ENCODE results near the gene TYROBP. TPM values are rescaled to one million over a fixed set of nuclear protein-coding genes. Genes with fewer than 3 reads are reported as not detected.

Gene TYROBP
- total and polyA plus RNA-seq, 2 of the 4 experiments (the other 2 are of a cell fraction): not detected

DNA sequence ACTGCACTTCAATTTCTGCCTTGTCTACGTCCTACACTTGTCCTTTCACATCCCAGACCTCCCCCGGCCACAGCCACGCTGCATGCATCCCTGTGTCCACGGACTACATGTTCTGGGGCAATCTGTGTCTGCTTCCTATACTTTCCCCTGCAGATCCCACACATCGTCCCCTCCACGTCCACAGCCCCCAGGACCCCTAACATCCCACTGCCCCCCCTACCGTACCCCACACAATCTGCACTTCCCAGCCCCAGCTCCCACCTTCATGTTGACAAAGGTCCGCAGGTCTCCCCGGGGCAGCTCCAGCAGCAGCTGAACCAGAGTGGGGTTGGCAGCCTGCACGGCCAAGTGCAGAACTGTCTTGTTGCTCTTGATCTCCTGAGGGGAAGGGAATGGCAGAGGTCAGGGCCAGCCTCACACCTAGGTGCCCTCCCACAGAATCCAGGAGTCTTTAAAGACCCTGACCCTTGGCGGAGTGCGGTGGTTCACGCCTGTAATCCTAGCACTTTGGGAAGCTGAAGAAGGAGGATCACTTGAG, 17.9 kb downstream of the TYROBP start:
- no peaks in the 10 kb centered on the region; the same call in 1 of the 2 replicates for H3K9me1 ChIP-seq (ENCODE audit: insufficient read depth, low read length)
- ATAC-seq (ENCODE audit: low read depth): no peak
- 93% methylated on average over 3 of the region's 13 CpGs; no CpG with 5 or more reads in 1 of the 2 experiments for WGBS, 2 experiments (ENCODE audit: extremely low coverage in 2 of 2, insufficient read length in 1 of 2)

More for the DNA sequence above, 17.9 kb downstream of the TYROBP start:
- Histone ChIP-seq H2BK15ac (ENCODE audit: low read depth, low read length) (no peak overlapping the region), H2AK9ac (replicated peaks; ENCODE audit: low read depth, low read length, poor library complexity) (no peak overlapping the region), H3K18ac (ENCODE audit: low read depth, low read length) (no peak overlapping the region), H3K23ac (ENCODE audit: low read depth, low read length) (no peak overlapping the region), H2BK120ac (ENCODE audit: low read depth, low read length) (no peak overlapping the region), H2BK5ac (ENCODE audit: low read depth, low read length, poor library complexity, severe bottlenecking) (no peak overlapping the region), H3K4me1 (ENCODE audit: control insufficient read depth, insufficient read depth, low read length) (no peaks in the 10 kb centered on the region), H4K20me1 (ENCODE audit: insufficient read depth, low read length) (no peaks in the 10 kb centered on the region), H3K4ac (ENCODE audit: low read depth, low read length) (no peak overlapping the region), H3K14ac (replicated peaks; ENCODE audit: low read depth, low read length) (no peak overlapping the region), H3K4me2 (ENCODE audit: low read depth, low read length) (no peak overlapping the region), H4K91ac (ENCODE audit: insufficient read depth, low read depth, low read length) (no peak overlapping the region), H3K79me1 (ENCODE audit: low read depth in 1 of 2, low read length in 2 of 2) (peaks cover 2 to 8% of the 10 kb centered on the region in 2 experiments; a peak in 1 of 4 replicates), H2BK20ac (ENCODE audit: low read depth, low read length) (no peak overlapping the region), H2AFZ (replicated peaks; ENCODE audit: low read length, poor library complexity) (no peak overlapping the region), H3K9me3 (ENCODE audit: control insufficient read depth, insufficient read depth, low read length) (no peaks in the 10 kb centered on the region), H3K9ac (ENCODE audit: low read depth, low read length) (no peak overlapping the region), H3K4me3 (ENCODE audit: insufficient read depth, low read depth, low read length) (no peak overlapping the region), H4K8ac (ENCODE audit: low read depth in 2 of 2, low read length in 2 of 2) (no peak overlapping the region), H3K27ac (ENCODE audit: insufficient read depth, low read length) (no peak overlapping the region), H3K36me3 (ENCODE audit: control insufficient read depth, insufficient read depth, low read length) (peaks cover 36% of the 10 kb centered on the region), H4K5ac (ENCODE audit: low read depth, low read length) (no peak overlapping the region), H2AK5ac (ENCODE audit: low read depth, low read length) (no peak overlapping the region), H3K27me3 (ENCODE audit: control insufficient read depth, insufficient read depth, low read length) (no peaks in the 10 kb centered on the region), H3K56ac (ENCODE audit: extremely low read depth, insufficient read depth, low read length) (no peak overlapping the region)
- in situ Hi-C loops (cut with MboI; ENCODE audit: low sequenced_read_pairs) (no loop called here), dilution Hi-C loops (cut with HindIII; ENCODE audit: low sequenced_read_pairs, unreplicated experiment) (no loop called here), intact Hi-C loops (cut with micrococcal nuclease) (no loop called here)
- CTCF ChIA-PET: no interaction called here
- BruUV-seq (replicated peaks): no TSS peak
- TF ChIP-seq, protein P1, sequence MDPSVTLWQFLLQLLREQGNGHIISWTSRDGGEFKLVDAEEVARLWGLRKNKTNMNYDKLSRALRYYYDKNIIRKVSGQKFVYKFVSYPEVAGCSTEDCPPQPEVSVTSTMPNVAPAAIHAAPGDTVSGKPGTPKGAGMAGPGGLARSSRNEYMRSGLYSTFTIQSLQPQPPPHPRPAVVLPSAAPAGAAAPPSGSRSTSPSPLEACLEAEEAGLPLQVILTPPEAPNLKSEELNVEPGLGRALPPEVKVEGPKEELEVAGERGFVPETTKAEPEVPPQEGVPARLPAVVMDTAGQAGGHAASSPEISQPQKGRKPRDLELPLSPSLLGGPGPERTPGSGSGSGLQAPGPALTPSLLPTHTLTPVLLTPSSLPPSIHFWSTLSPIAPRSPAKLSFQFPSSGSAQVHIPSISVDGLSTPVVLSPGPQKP (IDR thresholded peaks at IDR 0.05; ENCODE audit: borderline replicate concordance, low read depth, low read length): no peak
- no peak for TF ChIP-seq FOS (IDR thresholded peaks at IDR 0.05; ENCODE audit: low read depth, low read length)
- no peak for TF ChIP-seq NFE2L2 (IDR thresholded peaks at IDR 0.05; ENCODE audit: low read depth, low read length)
- TF ChIP-seq, protein P2, sequence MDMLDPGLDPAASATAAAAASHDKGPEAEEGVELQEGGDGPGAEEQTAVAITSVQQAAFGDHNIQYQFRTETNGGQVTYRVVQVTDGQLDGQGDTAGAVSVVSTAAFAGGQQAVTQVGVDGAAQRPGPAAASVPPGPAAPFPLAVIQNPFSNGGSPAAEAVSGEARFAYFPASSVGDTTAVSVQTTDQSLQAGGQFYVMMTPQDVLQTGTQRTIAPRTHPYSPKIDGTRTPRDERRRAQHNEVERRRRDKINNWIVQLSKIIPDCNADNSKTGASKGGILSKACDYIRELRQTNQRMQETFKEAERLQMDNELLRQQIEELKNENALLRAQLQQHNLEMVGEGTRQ (IDR thresholded peaks at IDR 0.05; ENCODE audit: low read depth, low read length): no peak
- TF ChIP-seq MAZ (IDR thresholded peaks at IDR 0.05; ENCODE audit: borderline replicate concordance, low read depth, low read length): no peak
- no peak for TF ChIP-seq RAD21 (IDR thresholded peaks at IDR 0.05; ENCODE audit: low read length)
- TF ChIP-seq CTCF (conservative IDR thresholded peaks at IDR 0.05; ENCODE audit: low read depth, low read length): no peak
- TF ChIP-seq RFX5 (IDR thresholded peaks at IDR 0.05; ENCODE audit: low read depth, low read length): no peak
- no peak for TF ChIP-seq MXI1 (IDR thresholded peaks at IDR 0.05; ENCODE audit: borderline replicate concordance, low read depth, low read length)
- TF ChIP-seq POLR2A (IDR thresholded peaks at IDR 0.05; ENCODE audit: low read depth, low read length): no peak
- TF ChIP-seq BHLHE40 (IDR thresholded peaks at IDR 0.05; ENCODE audit: low read depth, low read length): no peak
- TF ChIP-seq CHD1 (IDR thresholded peaks at IDR 0.05; ENCODE audit: low read depth, low read length): no peak
- TF ChIP-seq RCOR1 (IDR thresholded peaks at IDR 0.05; ENCODE audit: insufficient replicate concordance, low read length): no peak
- DNase-seq: no peak
- POLR2A ChIA-PET (ENCODE audit: unreplicated experiment): no interaction called here
